Spleen (tissue), 11 donors: ENCODE data around the gene DDX4. TPM values are rescaled to one million over a fixed set of nuclear protein-coding genes. Genes with fewer than 3 reads are reported as not detected.
"Not testable (repeated sequence)": the region's sequence is repeated elsewhere in the genome, so short reads cannot be mapped to it uniquely, and the experiment has no call there.

Experiments
- DNase-seq: peaks from one replicate; pipeline ENCODE4 v3.0.0-alpha.2; 2020
- H3K27ac ChIP-seq, 8 donors: fragments of 200-600 bp; sonication (generic) in 7 of 8; 1 replicate in 4 of 8; 2 replicates in 4 of 8; pipeline versions ENCODE4 v1.5.0 to v1.8.0; 2016 to 2021; ENCODE audit warnings: inconsistent platforms in 4 of 8, mild to moderate bottlenecking in 4 of 8, moderate library complexity in 1 of 8
- H3K27me3 ChIP-seq, 7 donors: fragments of 200-600 bp; sonication (generic) in 6 of 7; replicated peaks in 1 of 7; 1 replicate in 4 of 7; 2 replicates in 3 of 7; pipeline versions ENCODE4 v1.5.0 to v1.8.0; 2016 to 2021; ENCODE audit warnings: inconsistent platforms in 3 of 7, mild to moderate bottlenecking in 1 of 7
- H3K36me3 ChIP-seq, 6 donors: fragments of 200-600 bp; sonication (generic) in 5 of 6; 1 replicate in 4 of 6; 2 replicates in 2 of 6; pipeline versions ENCODE4 v1.5.0 to v1.8.0; 2016 to 2021; ENCODE audit warnings: inconsistent platforms in 2 of 6
- H3K4me1 ChIP-seq, 6 donors: fragments of 200-600 bp; sonication (generic) in 5 of 6; 1 replicate in 3 of 6; 2 replicates in 3 of 6; pipeline versions ENCODE4 v1.5.0 to v1.8.0; 2016 to 2021; ENCODE audit warnings: inconsistent platforms in 3 of 6
- H3K4me3 ChIP-seq, 8 donors: fragments of 200-600 bp; sonication (generic) in 7 of 8; 1 replicate in 4 of 8; 2 replicates in 4 of 8; pipeline versions ENCODE4 v1.5.0 to v1.8.0; 2016 to 2021; ENCODE audit warnings: inconsistent platforms in 4 of 8, mild to moderate bottlenecking in 4 of 8, moderate library complexity in 2 of 8
- H3K9me3 ChIP-seq, 8 donors: fragments of 200-600 bp; sonication (generic) in 7 of 8; 1 replicate in 4 of 8; 2 replicates in 4 of 8; pipeline versions ENCODE4 v1.5.0 to v1.8.0; 2016 to 2021; ENCODE audit warnings: inconsistent platforms in 4 of 8
- POLR2A ChIP-seq, 3 donors: fragments of 450-650 bp; IDR thresholded peaks; one replicate each; pipeline ENCODE4 v1.5.1; 2017; ENCODE audit warnings: antibody characterized with exemption in 3 of 3, mild to moderate bottlenecking in 1 of 3
- POLR2AphosphoS5 ChIP-seq, 3 donors: sonication (generic); formaldehyde crosslinking; IDR thresholded peaks; one replicate each; pipeline ENCODE4 v1.5.1; 2017; ENCODE audit warnings: antibody characterized with exemption in 3 of 3
- WGBS, 5 donors: extraction: QIAGEN DNeasy Blood & Tissue Kit in 3 of 5; methylation state at CpG; one replicate each; pipeline versions ENCODE4 v1.1.5 to v1.1.7; 2013 to 2018; 5-methylcytosine and 5-hydroxymethylcytosine counted together
- intact Hi-C: fragments of 100-400 bp; cut with DNase I; formaldehyde crosslinking; loops from one replicate; pipeline ENCODE4 v1.15.0; 2023; ENCODE audit warnings: low total_unique reads
- polyA plus RNA-seq, 3 donors: library from polyadenylated mRNA; stranded (reverse); fragments of 200-250 nt; gene quantifications; one replicate each; pipeline ENCODE4 v1.2.1, GENCODE V29; 2013
- total RNA-seq, 7 donors: library from RNA; depleted of rRNA in 3 of 7; stranded (reverse); fragments of >200 nt in 3 of 7; fragmentation: NEBNext Ultra II Directional in 4 of 7; extraction: Animal tissue kit (Norgen Biotek cat#: 25700) in 4 of 7; gene quantifications; one replicate each; pipeline versions ENCODE4 v1.1.0 to v1.2.1, GENCODE V29; 2016 to 2021
- TF ChIP-seq, protein P1 (sequence below), 11 experiments: fragments of 200-600 bp in 7 of 11; fragments of 450-650 bp in 4 of 11; sonication (generic) in 4 of 11; IDR thresholded peaks in 8 of 11; conservative IDR thresholded peaks in 3 of 11; 1 replicate in 7 of 11; 2 replicates in 4 of 11; pipeline versions ENCODE4 v1.4.0 to v1.8.0; 2016 to 2021; ENCODE audit warnings: antibody characterized with exemption in 11 of 11, inconsistent platforms in 4 of 11, mild to moderate bottlenecking in 1 of 11
- donor health status: healthy with polysubstance abuse.
- donor health status: DM: no; HTN: no; CAD: no; lungs with moderate emphysema.
- donor health status: DM: no; HTN: no; CAD: no.
- donor health status: Bipolar disorder and iron deficiency.
- donor health status: healthy.
- donor health status: DM: no; HTN: no; CAD: no.
- donor health status: DM: yes; HTN: yes; CAD: no.

The DDX4 gene
- total and polyA plus RNA-seq, 10 donors, result 0.07 to 0.30 TPM; not detected in 8

- H3K4me3 ChIP-seq, result no peak overlapping the region
- peaks cover 0 to 5% (median 0%) of the 10 kb centered on the region in 8 donors for H3K9me3 ChIP-seq
- H3K4me1 ChIP-seq, result peaks cover 0 to 26% (median 21%) of the 10 kb centered on the region in 6 donors
- H3K27me3 ChIP-seq, result no peaks in the 10 kb centered on the region
- TF ChIP-seq POLR2AphosphoS5 (IDR thresholded peaks at IDR 0.05), result no peak
- TF ChIP-seq, protein P1, sequence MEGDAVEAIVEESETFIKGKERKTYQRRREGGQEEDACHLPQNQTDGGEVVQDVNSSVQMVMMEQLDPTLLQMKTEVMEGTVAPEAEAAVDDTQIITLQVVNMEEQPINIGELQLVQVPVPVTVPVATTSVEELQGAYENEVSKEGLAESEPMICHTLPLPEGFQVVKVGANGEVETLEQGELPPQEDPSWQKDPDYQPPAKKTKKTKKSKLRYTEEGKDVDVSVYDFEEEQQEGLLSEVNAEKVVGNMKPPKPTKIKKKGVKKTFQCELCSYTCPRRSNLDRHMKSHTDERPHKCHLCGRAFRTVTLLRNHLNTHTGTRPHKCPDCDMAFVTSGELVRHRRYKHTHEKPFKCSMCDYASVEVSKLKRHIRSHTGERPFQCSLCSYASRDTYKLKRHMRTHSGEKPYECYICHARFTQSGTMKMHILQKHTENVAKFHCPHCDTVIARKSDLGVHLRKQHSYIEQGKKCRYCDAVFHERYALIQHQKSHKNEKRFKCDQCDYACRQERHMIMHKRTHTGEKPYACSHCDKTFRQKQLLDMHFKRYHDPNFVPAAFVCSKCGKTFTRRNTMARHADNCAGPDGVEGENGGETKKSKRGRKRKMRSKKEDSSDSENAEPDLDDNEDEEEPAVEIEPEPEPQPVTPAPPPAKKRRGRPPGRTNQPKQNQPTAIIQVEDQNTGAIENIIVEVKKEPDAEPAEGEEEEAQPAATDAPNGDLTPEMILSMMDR (IDR thresholded peaks at IDR 0.05 in 8 of 11, conservative IDR thresholded peaks at IDR 0.05 in 3 of 11), result no peak
- H3K36me3 ChIP-seq, result no peaks in the 10 kb centered on the region
- WGBS, 5 donors, result 80 to 88% (median 85%) methylated on average over 6 of the region's 6 CpGs
- no peak for DNase-seq
- intact Hi-C loops, result no loop called here
- no peak overlapping the region for H3K27ac ChIP-seq
Measured at GRCh38 chr5:55714749-55715148, 23.1 kb upstream of the DDX4 start.

DNA sequence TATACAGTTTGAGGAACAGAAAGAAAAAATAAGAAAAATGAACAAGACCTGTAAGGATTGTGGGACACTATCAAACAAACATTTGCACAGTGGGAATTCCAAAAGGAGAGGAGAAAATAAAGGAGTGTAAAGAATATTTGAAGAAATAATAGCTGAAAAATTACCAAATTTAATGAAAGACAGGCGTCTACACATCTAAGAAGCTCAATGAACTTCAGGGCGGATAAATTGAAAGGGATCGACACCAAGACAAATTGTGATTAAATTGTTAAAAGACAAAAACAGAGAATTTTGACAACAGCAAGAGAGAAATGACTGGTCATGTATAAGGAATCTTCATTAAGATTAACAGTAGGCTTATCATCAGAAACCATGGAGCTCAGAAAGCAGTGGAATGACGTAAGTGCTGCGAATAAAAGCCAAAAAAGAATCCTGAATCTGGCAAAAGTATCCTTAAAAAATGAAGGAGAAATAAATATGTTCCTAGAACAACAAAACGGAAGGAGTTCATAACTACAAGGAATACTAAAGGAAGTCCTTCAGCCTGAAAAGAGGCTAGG, 22.3 kb upstream of the DDX4 start:
- peaks cover 0 to 5% (median 0%) of the 10 kb centered on the region in 8 donors for H3K9me3 ChIP-seq
- peaks cover 0 to 22% (median 17%) of the 10 kb centered on the region in 6 donors for H3K4me1 ChIP-seq
- 91 to 98% (median 95%) methylated on average over 6 of the region's 6 CpGs for WGBS, 5 donors
- no peaks in the 10 kb centered on the region for H3K27me3 ChIP-seq
- H3K36me3 ChIP-seq, result no peaks in the 10 kb centered on the region
- TF ChIP-seq POLR2AphosphoS5 (IDR thresholded peaks at IDR 0.05), result no peak
- no peak for TF ChIP-seq POLR2A (IDR thresholded peaks at IDR 0.05)
- TF ChIP-seq, protein P1 (IDR thresholded peaks at IDR 0.05 in 8 of 11, conservative IDR thresholded peaks at IDR 0.05 in 3 of 11), result no peak
- intact Hi-C loops, result no loop called here
- no peak overlapping the region for H3K27ac ChIP-seq
- no peak overlapping the region for H3K4me3 ChIP-seq
- DNase-seq, result no peak

DNA sequence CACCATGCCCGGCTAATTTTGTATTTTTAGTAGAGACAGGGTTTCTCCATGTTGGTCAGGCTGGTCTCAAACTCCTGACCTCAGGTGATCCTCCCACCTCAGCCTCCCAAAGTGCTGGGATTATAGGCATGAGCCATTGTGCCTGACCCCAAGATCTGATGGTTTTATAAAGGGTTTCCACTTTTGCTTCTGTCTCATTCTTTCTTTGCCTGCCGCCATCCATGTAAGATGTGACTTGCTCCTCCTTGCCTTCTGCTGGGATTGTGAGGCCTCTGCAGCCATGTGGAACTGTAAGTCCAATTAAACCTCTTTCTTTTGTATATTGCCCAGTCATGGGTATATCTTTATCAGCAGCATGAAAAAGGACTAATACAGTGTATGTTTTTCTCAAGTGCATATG, 18.8 kb upstream of the DDX4 start:
- H3K27me3 ChIP-seq, DNase-seq, H3K9me3 ChIP-seq, H3K36me3 ChIP-seq, H3K4me3 ChIP-seq, intact Hi-C loops, H3K4me1 ChIP-seq, H3K27ac ChIP-seq: not testable (repeated sequence)
- 88 to 100% (median 98%) methylated on average over 2 of the region's 2 CpGs for WGBS, 5 donors

DNA sequence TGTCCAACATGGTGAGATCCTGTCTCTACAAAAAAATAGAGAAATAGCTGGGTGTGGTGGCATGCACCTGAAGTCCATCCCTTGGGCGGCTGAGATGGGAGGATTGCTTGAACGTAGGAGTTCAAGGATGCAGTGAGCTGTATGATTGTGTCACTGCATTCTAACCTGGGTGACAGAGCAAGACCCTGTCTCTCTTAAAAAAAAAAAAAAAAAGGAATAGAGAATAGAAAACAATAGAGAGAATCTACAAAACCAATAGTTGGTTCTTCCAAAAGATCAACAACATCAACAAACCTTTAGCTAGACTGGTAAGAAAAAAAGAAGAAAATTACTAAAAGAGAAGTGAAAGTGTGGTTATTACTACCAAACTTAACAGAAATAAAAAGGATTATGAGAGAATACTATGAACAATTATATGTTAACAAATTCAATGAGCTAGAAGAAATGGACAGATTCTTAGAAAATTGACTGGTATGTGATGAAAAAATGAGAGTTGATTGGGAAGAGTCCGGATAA, 17.6 kb upstream of the DDX4 start:
- no peak for DNase-seq
- Histone ChIP-seq H3K36me3 (no peaks in the 10 kb centered on the region), H3K4me3 (no peak overlapping the region), H3K4me1 (no peaks in the 10 kb centered on the region), H3K27ac (no peak overlapping the region), H3K27me3 (no peaks in the 10 kb centered on the region), H3K9me3 (peaks cover 0 to 5% (median 0%) of the 10 kb centered on the region in 8 donors)
- 71 to 97% (median 91%) methylated on average over 3 of the region's 3 CpGs for WGBS, 5 donors
- TF ChIP-seq POLR2AphosphoS5 (IDR thresholded peaks at IDR 0.05), result no peak
- no peak for TF ChIP-seq POLR2A (IDR thresholded peaks at IDR 0.05)
- TF ChIP-seq, protein P1 (IDR thresholded peaks at IDR 0.05 in 8 of 11, conservative IDR thresholded peaks at IDR 0.05 in 3 of 11), result no peak
- intact Hi-C loops, result no loop called here
